GM10847 (cell line): Measurements from ENCODE around the gene LETM1.

ENCODE experiments used
- POLR2A ChIP-seq: IDR thresholded peaks from 2 replicates; pipeline ENCODE4 v1.6.1; 2011; ENCODE audit not compliant: insufficient read length; ENCODE audit errors: extremely low read depth

Gene LETM1

DNA sequence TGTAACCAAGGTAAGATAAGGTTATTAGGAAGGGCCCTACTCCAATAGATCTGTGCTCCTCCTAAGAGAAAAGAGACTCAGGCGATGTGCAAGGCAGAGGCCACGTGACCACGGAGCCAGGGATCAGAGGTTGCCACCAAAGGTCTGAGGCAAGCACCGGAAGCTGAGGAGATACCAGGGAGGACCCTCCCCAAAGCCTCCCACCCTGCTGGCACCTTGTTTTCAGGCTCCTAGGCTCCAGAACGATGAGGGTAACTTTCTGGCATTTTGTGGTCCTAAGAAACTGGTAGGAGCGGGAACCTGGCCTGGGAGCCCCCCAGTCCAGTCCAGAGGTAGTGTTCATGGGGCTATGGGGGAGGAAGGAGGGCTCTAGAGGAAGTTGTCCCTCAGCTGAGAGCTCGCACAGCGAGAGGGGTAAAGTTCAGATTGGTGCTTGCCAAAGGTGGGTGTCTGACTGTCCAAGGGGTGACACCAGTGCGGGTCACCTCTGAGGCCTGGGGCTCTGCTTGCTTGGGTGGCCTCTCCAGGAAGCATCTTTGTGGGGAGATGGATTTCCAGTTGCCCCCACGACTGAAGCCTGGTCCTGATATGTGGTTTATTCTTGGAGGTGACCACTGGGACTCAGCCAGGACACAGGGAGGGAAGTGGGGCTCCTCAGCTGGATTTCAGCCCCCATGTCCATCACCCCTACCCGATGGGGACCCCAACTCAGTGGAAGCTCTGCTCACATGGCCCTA lies 7.5 kb upstream of the LETM1 start:
- TF ChIP-seq POLR2A: no peak

DNA sequence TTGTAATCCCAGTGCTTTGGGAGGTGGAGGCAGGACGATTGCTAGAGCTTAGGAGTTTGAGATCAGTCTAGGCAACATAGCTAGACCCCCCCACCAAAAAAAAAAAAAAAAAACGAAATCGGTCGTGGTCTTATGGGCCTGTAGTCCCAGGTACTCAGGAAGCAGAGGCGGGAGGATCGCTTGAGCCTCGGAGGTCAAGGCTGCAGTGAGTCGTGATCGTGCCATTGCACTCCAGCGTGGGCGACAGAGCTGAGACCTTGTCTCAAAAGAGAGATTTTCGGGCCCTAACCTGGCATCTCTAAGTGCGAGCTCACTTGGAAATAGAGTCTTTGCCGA lies 7.0 kb upstream of the LETM1 start:
- no peak for TF ChIP-seq POLR2A

DNA sequence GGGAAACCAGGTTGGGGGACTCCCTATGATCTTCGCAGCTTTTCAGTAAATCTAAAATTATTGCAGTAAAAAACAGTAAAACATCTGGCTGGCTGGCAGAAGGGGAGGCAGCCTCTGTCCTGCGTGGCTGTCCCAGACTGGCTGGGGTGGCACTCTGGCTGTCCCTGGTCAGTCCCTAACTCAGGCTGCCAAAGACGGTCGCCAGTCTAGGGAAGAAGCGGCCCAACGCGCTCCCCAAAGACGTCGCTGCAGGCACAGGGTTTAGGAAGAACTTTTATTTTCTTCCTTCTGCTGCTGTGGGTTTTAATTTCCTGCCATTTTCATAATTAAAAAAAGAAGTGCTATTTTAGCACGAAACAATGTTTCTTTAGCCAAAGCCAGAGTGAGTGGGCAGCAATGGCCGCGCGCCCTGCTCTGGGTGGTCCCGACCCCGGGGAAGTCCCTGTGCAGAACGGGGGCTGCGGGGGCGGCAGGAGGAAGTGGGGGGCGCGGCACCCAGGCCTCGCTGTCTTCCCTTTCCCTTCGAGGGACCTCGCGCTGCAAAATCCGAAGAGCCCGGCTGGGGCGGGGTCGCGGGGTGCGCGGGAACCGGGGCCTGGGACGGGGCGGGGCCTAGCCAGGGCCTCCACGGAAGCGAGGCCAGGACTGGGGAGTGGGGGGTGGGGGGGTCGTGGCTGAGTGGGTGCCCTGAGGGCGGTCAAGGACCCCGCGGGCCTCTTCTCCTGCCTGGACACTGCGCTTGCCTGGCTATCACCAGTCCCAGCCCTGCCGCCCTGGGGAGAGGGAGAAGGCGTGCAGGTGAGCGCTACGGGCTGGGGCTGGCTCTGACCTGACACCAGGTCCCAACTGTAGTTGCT lies 6.3 kb upstream of the LETM1 start:
- no peak for TF ChIP-seq POLR2A

DNA sequence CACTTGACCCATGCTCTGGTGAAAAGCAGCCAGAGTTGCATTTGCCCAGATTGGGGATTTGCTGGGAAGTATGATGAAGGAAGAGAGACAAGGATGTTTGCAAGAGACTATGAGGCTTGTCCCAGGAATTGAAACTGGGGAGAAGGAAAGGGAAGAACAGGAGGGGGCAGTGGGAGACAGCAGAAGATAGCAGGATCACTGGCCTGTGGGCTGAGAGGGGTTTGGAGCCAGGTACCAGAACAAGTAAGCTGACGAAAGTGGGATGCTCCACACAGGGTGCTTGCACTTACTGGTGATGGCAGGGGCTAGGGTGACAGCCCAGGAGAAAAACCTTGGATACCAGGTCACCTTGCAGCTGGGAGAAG lies 3.4 kb upstream of the LETM1 start:
- no peak for TF ChIP-seq POLR2A

DNA sequence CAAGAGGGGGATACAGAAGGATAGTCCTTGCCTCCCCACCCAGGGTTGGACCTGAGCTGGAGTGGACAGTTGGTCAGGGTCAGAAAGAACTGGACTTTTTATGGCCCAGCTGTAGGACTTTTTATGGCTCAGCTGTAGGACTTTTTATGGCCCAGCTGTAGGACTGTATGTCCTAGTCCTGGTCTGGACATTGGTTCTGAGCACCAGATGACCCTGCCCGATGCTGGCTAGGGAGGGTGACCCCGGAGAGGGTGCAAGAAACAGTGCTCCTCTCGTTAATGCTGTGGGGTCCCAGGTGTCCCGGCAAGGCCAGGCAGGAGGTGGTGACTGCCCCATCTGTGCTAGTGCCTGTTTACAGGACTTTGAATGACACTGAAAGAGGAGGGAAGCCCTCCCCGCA lies 2.0 kb upstream of the LETM1 start:
- no peak for TF ChIP-seq POLR2A

DNA sequence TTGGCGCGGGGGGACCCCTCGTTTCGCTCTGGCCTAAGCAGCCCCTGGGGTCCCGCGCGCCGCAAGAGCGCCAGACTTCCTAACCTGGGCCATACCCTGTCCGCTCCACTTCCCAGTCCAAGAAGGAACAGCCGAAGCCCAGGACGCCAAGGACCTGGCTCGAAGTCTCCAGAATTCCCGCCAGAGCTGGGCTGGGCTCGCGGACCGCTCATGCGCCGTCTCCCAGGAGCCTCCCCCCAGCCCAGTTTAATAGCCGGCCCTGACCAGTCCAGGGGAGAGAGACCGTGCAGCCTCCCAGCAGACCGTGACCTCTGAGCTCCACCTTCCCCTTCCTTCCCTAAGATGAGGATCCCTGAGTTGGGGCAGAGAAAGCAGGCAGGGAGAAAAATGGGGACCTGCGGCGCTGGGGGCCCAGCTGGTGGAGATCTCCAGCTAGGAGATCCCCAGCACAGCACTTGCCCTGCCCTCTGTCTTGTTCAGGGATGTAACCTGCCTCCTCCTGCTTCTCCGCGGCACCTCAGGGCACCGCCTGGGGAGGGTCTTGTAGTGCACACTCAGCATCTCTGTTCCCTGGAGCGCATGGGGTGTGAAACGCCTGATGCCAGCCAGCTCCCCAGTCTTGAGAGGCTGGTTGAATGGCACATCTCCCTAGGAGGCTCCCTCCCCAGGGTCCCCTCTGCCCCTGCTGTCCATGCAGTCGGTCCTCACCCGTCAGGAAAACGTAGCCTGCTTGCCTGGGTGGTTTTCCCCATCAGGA lies 1.2 kb upstream of the LETM1 start:
- no peak for TF ChIP-seq POLR2A

DNA sequence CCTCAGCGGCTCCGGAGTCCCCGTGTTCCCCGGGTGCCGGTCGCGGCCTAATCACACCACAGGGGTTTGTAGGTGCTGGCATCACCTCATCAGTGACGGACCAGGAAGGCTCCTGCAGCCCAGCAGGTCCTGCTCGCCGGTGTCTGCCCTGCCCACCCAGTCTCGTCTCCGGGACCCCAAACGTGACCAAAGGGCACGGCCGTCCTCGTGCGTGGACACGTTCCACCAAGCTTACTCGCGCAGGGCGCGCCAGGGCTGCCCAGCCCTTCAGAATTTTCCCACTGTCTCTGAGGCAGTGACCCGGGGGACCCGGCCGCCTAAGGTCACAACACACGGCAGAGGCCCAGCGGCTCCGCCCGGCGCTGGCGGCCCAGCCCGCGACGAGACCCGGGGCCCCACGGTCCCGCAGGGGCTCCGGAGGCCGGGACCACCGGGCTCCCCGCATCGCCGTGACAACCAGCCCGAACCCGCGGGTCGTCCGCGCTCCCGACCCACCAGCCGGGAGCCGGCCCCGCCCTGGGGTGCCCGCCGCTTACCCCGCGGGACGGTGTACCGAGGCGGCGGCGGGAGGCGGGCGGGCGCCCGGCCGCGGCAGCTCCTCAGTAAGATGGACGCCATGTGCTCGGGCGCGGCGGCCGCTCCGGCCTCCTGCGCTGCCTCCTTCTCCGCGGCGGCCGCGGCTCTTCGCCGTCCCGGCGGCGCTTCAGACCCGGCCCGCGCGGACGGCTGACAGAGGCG lies 454 bp downstream of the LETM1 start:
- TF ChIP-seq POLR2A: no peak

DNA sequence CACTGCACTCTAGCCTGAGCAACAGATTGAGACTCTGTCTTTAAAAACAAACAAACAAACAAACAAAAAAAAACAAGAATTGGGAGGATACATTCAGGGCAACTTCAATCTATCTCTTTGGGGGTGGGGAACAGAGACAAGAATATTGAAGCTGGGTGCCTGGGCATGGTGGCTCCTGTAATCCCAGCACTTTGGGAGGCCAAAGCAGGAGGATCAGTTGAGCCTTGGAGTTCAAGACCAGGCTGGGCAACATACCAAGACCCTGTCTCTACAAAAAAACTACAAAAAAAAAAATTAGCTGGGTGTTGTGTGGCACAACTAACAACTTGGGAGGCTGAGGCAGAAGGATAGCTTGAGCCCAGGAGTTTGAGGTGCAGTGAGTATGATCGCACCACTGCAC lies 1.2 kb downstream of the LETM1 start:
- no peak for TF ChIP-seq POLR2A

DNA sequence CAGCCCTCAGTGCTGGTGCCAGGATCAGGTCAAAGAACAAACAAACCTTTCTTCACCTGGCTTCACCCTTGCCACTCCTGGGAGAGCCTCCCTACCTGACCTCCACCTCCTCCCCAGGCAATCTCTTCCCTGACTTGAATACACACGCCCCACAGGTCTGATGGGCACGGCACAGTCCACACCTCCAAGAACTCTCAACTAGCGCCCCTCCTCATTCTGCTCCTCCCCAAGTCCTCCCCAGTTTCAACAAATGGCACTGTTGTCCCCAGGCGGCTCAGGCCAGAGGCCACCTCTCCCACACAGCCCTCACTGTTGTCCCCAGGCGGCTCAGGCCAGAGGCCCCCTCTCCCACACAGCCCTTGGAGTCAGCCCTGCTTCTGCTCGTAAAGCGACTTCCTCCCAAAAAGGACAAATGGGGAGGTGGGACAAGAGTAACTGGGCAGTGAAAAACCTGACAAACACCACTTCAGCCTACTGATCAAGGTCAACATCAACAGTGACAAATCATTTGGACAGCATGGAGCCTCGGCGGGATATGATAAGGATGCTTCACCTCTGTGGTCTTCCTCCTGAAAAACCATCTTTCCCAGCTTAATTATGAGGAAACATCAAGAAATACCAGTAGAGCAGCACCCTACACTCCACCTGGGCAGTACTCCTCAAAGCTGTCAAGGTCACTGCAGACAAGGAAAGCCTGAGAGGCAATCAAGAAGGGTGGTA lies 2.9 kb downstream of the LETM1 start:
- no peak for TF ChIP-seq POLR2A

DNA sequence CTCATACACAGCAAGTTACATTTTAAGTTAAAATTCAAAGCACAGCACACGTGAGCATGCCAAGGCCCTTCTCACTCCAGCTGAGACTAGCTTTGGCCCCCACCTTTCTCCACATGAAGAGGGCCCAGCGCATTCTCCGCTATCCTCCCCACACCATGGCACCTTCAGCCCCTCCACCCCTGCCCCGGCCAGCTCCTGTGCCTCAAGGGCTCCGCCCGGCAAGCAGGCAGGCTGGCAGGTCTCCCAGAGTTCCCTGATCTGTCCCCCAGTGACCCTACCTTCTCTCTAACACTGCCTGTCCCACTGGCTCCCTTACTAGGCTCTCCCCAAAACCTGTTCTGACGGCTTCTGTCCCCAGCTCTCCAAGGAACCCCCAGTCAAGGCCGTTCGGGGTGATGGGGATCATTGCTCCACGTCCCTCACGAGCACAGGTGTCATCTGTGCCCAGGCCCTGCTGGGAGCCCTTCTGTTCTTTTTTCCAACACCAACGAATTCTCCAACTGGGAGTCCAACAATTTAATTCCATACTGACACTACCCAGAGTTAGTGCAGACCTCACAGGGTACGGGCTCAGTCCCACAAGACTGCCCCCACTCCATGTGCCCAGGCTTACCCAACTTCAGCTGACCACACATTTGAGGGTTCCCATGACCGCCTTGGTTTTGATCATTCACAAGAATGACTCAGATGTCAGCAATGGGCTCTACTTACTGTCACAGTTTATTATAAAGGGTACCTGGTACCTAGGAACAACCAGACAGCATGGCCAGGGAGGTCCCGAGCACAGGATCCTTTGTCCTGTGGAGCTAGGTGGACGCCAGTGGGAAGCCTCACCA lies 4.2 kb downstream of the LETM1 start:
- TF ChIP-seq POLR2A: no peak

DNA sequence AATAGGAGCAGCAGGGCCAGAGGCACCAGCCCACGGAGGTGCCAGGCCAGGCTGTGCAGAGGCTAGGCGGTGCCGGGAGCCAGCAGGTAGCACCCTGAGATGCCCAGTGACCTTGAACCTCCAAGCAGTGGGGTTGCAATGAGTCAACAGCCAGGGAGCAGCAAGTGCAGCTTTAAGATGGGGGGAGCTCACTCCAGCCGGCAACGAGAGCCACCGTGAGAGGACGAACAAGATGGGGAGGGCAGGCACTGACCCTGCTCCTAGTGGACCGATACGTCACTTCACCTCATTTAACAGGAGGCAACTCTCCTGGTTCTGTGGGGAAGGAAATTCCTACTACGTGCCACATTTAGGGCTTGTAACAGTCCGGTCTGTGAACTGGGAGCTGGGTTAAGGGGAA lies 4.8 kb downstream of the LETM1 start:
- TF ChIP-seq POLR2A: no peak

DNA sequence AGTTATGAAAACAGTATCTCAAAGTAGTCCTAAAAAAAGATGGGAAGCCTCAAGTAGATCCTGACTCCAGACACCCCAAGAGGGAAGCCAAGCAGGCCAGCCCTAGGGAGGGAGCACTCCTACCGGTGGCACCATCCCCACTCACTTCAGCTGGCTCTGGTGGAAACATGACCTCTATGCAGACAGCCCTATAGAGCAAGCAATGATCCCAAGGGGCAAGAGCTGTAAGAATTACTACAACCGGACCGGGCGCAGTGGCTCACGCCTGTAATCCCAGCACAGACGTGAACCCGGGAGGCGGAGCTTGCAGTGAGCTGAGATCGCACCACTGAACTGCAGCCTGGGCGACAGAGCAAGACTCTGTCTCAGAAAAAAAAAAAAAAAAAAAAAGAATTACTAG lies 5.7 kb downstream of the LETM1 start:
- TF ChIP-seq POLR2A: no peak

DNA sequence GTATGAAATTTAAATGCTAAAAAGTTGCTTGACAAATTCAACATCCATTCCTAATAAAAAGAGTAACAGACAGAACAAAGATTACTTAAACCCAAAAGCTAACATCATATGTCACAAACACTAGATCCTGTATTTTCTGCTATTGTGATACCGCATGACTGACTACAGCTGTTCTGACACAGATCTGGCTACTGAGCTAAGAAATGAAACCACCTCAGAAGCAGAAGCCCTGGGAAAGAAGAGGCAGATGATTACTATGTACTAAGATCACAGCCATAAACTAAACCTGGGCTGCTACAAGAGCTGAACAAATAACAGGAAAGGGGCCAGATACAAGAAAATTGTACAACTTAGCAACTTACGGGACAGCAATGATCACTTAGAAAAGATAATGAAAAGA lies 9.4 kb downstream of the LETM1 start:
- TF ChIP-seq POLR2A: no peak

DNA sequence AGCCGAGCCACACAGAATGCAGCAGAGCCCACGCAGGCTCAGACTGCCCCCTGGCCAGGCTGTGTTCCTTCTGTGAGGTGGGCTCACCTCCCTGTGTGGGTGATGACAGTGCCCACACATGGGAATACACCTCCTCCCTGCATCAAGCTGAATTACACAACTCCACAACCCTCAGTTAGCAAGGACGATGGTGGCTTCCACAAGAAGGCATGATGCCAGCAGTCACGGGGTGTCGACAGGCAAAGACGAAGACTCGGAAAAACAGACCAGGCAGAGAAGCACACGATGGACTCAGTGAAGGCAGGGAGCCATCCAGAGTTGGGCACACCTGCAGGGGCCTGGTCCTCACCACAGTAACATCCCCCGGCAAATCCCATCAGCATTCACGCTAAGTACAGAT lies 12.1 kb downstream of the LETM1 start:
- no peak for TF ChIP-seq POLR2A
